Measurements from ENCODE around the gene GCC2.
"Not testable (repeated sequence)": the region's sequence is repeated elsewhere in the genome, so short reads cannot be mapped to it uniquely, and the experiment has no call there.

GCC2 gene

DNA sequence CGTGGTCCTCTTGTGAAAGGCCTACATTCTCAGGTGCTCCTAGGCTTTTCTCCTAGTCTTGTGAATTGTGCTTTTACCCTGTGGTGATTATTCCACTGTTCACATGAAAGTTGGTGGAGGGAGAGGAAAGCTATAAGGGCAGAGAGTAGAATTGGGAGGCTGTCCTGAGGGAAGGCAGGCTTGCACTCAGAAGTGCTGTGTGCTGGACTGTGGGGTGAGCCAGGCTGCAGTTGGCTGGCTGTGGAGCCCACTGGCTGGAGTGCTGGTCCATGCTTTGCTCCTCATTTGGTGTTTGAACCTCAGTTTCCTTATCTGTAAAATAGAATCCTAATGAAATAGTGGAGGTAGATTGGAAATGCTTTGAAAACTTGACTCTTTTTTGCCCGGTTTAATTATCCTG is 106.6 kb downstream of the GCC2 start:
- in situ Hi-C loops (cut with HindIII; ENCODE audit: low sequenced_read_pairs) = no loop called here

- in situ Hi-C loops (cut with HindIII; ENCODE audit: low sequenced_read_pairs) = not testable (repeated sequence)
Observed at GRCh38 chr2:108556581-108556980, 107.6 kb downstream of the GCC2 start.
